Placental pericyte (primary cell): ENCODE data around the gene VN1R4. TPM values are rescaled to one million over a fixed set of nuclear protein-coding genes. Genes with fewer than 3 reads are reported as not detected.

Experiments used
- total RNA-seq: library from RNA; depleted of rRNA; stranded (reverse); fragments of >200 nt; gene quantifications from 2 replicates; pipeline ENCODE4 v1.2.3, GENCODE V29; 2012

Gene VN1R4, protein sequence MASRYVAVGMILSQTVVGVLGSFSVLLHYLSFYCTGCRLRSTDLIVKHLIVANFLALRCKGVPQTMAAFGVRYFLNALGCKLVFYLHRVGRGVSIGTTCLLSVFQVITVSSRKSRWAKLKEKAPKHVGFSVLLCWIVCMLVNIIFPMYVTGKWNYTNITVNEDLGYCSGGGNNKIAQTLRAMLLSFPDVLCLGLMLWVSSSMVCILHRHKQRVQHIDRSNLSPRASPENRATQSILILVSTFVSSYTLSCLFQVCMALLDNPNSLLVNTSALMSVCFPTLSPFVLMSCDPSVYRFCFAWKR
- not detected in 2 replicates for total RNA-seq

GRCh38 chr19:53267623-53268022, at the start of gene VN1R4:
Gene VN1R4, minus strand, starts transcription at chr19:53267723. Its CDS starts 58 bp downstream, at chr19:53267665.

GRCh38 chr19:53257715-53258342, 9.7 kb downstream of the VN1R4 start, which contains the start of gene VN1R2:
Gene VN1R2, plus strand, starts transcription at chr19:53258292. Its CDS starts 84 bp downstream, at chr19:53258376.

DNA sequence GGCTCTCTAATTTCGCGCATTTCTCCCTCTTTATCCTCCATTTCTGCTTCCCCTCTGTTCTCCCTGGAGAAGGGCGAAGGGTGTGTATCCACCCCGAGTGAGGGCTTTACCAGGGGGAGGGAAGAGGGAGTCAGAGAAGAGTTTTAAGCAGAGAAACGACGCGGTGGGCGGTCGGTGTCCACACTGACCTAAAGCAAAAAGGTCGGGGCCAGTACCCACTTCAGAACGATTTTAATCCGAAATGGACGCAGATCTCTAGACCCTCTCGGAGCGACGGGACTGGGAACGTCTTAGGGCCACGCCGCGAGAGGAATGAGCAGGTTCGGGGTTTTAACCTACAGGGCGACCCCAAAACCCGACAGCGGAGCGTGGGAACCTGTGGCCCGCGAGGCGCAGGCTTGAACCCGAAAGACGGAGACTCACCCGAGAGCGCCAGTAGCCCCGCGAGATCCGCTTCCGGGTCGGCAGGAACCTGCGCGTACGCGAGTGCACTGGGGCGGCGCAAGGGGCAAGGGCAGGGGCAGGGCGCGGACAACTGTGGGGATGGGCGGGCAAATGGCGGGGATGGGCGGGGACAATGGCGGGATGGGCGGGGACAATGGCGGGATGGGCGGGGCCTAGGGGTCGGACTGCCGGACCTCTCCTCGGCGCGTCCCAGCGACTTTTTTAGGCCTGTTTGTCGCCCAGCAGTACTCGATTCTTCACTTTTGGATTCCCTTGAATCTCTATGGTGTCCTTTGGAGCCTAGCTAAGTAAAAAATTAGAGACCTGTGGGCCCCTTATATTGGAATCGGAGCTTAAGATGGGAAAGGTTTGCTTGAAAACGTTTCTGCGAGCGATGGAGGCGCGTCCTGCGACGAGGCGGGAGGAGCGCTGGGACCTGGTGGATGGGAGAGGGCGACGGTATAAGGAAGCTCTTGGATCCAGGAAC, 12.8 kb downstream of the VN1R4 start, which contains the start of gene ZNF677:
TSS of gene ZNF677 (minus strand) at position 463 of the 931 bp plus-strand sequence. CDS start 3,323 bp downstream, outside the sequence.

Other genes starting within 250 kb of the VN1R4 start
- not detected in 2 replicates for gene ERVV-2, start 223.0 kb downstream of the VN1R4 start, total RNA-seq
- 32.8 and 32.9 TPM in 2 replicates for gene ZNF160, start 164.3 kb downstream of the VN1R4 start, total RNA-seq
- gene ZNF415, start 134.8 kb downstream of the VN1R4 start, total RNA-seq: 2.7 and 7.0 TPM in 2 replicates
- 6.6 and 8.0 TPM in 2 replicates for gene ZNF347, start 108.7 kb downstream of the VN1R4 start, total RNA-seq
- gene ZNF665, start 74.4 kb downstream of the VN1R4 start, total RNA-seq: 2.6 and 3.1 TPM in 2 replicates
- 22.5 and 26.7 TPM in 2 replicates for gene ZNF677, start 12.8 kb downstream of the VN1R4 start, total RNA-seq
- gene VN1R2, start 9.4 kb downstream of the VN1R4 start, total RNA-seq: not detected in 2 replicates
- 5.0 and 8.3 TPM in 2 replicates for gene ZNF845, start 66.0 kb upstream of the VN1R4 start, total RNA-seq
- 3.1 and 11.6 TPM in 2 replicates for gene ZNF525, start 98.0 kb upstream of the VN1R4 start, total RNA-seq
- 7.4 and 13.0 TPM in 2 replicates for gene ZNF765, start 127.4 kb upstream of the VN1R4 start, total RNA-seq
- 10.1 and 11.0 TPM in 2 replicates for gene ZNF761, start 164.3 kb upstream of the VN1R4 start, total RNA-seq
- gene ZNF813, start 200.0 kb upstream of the VN1R4 start, total RNA-seq: 2.0 and 2.2 TPM in 2 replicates